ENCODE results near the gene PALD1.
A peak's percentile ranks its signal among the peaks of the same experiment; 100 is the strongest.

Gene PALD1

DNA sequence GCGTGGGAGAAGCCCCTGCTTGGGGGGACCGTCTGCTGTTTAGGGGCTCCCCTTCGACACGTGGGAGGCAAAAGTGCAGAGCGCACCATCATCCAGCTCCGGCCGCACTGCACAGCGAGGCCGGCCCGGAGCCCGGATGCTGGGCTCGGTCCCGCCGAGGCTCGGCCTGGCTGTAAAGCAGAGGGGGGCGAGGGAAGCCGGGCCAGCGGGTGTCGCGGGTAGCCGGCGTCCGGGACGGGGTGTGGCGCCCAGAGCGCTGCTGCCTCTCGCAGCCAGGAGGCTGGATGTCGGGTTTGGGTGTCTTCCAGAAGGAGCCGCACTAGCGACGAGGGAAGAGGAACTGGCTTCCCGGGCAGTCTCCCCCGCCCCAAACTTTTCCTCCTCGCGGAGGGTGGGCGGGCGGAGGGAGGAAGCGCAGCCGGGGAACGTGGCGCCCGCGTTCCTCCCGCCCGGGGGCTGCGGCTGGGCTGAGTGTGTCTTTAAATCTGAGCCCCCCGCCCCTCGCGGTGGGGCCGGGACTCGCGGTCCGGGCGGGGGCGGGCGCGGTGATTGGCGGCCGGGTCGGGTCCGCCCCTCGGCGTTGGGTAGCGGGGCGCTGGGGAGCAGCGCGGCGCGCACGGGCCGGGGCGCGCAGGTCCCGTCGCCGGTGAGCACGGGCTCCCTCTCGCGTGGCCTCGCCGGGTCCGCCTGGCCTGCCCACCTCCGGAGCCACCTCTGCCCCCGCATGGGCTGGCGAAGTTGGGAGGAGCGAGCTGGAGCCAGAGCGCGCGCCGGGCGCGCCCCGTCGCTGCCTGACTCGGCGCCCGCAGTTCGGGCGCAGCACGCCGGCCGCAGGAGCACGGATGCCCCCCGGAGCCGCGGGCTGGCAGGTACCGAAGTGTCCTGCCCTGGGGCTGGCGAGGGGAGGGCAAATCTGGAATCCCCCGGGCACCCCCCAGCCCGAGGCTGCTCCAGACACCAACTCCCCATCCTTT, at the start of gene PALD1:
TSS of gene PALD1 (plus strand) at position 577 of the 974 bp plus-strand sequence. CDS start 47,185 bp downstream, outside the sequence.
- DNase-seq (ENCODE audit: low spot score) = peak; percentile 96

GRCh38 chr10:70430493-70431445, 47.8 kb upstream of the PALD1 start:
- DNase-seq (ENCODE audit: low spot score) = no peak

- no peak for DNase-seq (ENCODE audit: low spot score)
Measured at GRCh38 chr10:70432101-70432500, 46.5 kb upstream of the PALD1 start.

- no peak for DNase-seq (ENCODE audit: low spot score)
Measured at GRCh38 chr10:70432561-70433263, 45.9 kb upstream of the PALD1 start.

DNA sequence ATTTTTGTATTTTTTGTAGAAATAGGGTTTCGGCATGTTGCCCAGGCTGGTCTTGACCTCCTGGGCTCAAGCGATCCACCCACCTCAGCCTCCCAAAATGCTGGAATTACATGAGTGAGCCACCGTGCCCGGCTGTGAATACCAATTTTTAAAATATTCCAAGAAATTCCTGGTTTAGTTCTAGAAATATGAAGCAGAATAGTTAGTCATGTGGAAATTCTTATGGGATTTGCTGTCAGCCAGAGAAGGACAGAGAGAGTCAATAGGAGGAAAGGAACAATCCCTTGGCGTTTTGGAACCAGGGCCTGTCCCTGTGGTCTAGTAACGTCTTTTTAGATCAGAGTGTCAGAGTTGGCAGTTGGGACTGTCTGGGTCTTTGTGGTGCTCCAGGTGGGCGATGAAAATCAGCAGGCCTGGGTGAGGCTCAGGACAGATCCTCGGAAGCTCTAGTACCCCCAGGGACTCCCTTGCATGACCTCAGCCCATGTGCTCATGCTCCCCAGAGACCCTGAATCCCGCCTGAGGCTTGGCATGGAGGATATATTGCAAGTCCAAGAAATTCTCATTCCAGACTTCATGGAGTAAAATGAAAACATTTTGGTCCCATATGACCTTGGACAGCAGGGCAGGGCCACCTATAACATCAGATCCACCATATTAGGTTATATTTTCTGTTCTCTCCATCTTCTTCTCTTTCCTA, 44.8 kb upstream of the PALD1 start:
- no peak for DNase-seq (ENCODE audit: low spot score)

DNA sequence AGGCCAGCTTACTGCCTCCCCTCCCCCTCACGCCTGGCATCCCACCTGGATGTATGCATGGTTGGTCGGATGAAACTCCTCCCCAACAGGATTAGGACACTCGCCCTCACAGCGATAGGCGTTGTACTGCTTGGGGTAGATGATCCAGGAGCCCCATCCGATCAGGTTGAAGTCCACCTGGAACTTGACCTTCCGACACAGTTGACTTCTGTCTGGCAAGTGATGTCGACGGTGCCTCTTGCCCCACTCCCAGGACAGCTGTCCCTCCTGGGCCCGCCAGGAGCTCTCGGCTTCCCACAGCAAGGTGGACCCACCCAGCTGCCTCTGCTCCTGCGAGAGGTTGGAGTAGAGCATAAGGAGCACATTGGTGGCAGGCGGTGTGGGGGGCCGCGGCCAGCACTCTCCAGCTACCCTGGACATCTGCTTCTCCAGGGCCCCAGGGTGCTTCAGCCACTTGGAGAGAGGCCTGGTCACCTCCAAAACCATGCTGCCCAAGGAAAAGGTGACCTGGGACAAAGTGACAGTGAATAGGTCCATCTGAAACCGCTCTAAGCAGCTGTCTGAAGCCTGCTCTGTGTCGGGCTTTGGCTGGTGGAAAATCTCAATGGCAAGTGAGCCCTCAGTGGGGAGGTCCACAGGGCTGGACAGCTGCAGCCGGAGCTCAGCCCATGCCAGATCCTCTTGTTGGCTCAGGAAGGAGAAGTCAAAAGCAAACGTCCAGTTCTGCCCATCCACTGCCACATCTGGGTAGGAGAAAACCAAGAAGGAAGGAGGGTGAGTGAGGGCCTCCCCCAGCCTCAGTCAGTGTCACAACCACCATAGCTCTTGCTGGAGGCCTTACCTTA, 43.1 kb upstream of the PALD1 start:
- no peak for DNase-seq (ENCODE audit: low spot score)

DNA sequence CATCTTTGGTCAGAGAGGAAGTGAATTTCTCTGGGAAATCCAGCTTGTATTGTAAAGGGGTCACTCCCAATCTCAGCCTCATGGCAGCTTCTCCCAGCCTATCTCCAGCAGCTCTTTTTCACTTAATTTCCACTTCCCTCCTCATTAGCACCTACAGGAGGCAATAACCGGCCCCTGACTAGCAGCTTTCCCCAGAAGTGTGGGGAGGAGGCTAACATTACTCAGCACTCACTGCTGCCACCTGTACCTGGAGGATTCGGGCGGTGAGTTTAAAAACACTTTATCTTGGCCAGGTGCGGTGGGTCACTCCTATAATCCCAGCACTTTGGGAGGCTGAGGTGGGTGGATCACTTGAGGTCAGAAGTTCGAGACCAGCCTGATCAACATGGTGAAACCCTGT, 40.8 kb upstream of the PALD1 start:
- peak; percentile 35 for DNase-seq (ENCODE audit: low spot score)

GRCh38 chr10:70440296-70441160, 38.0 kb upstream of the PALD1 start:
- DNase-seq (ENCODE audit: low spot score) = peak; percentile 64

DNA sequence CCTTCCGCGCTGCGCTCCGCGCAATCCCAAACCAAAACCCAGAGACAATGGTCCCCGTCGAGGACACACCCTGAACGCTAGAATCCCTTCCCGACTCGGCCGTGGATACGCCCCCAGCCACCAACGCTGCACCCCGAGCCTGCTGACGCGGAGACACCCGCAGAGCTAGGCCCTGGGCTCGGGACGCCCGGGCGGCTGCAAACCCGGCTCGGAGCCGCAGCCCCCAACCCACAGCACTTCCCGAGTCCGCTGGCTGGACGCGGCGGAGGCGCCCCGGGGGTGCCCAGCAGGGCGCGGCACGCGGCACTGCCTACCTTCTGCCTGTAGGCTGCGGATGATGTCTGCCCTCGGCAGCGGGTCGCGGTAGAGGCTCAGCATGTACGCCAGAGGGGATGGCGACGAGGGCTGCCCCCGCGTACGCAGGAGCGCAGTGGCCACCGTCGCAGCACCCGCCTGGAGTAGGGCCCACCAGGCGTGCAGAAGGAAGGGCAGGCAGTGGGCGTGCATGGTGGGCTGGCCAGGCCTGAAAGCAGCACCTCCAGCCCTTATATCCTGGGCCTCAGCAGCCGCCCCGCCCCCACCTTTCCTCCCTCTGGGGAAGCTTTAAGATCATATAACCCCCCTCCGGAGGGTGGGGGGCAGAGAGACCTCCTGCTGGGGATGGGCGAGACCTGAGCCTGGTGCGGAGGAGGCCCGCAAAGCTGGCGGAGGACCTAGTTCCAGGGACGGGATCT, 37.2 kb upstream of the PALD1 start, which contains the start of gene NODAL:
TSS of gene NODAL (minus strand) at position 521 of the 734 bp plus-strand sequence. CDS start at position 507, 14 bp downstream.
- peak; percentile 39 for DNase-seq (ENCODE audit: low spot score)

DNA sequence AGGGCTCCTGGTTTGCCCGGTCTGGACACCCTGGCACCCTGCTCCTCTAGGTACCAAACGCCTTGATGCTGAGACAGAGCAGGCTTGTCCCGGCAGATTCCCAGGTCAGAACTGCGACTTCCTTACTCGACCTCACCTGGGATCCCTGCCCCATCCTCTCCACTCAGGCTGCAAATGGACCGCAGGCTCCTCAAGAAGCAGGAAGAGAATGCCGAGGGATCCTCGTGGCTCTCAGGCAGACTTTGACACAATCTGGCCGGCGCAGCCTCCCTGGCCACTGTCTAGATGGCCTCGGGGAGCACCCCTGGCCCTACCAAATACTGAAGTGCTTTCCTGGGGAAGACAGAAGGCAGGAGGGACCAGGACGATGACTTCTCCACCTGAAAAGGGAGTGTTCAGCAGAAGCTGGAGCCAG, 36.7 kb upstream of the PALD1 start:
- peak; percentile 26 for DNase-seq (ENCODE audit: low spot score)

GRCh38 chr10:70442332-70442988, 36.1 kb upstream of the PALD1 start:
- peak; percentile 51 for DNase-seq (ENCODE audit: low spot score)

DNA sequence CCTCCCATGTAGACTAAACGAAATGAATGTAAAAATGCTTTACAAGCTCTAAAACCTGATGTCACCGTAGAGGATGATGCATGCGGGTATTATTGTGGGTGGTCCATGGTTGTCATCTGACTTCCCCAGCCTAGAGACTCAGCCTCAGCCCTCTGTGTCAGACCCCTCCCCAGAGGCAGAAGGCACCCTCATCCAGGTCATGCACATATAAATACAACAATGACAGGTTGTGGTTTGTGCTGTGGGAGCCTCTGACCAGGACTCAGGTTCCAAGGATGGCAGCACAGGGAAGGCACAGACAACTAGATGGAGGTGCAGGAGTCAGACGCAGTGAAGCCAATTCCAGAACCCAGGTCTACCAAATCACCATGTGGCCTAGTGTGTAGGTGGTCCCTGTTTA, 33.8 kb upstream of the PALD1 start:
- DNase-seq (ENCODE audit: low spot score) = no peak

GRCh38 chr10:70445718-70446657, 32.6 kb upstream of the PALD1 start:
- DNase-seq (ENCODE audit: low spot score) = no peak

GRCh38 chr10:70448236-70448635, 30.3 kb upstream of the PALD1 start:
- no peak for DNase-seq (ENCODE audit: low spot score)

DNA sequence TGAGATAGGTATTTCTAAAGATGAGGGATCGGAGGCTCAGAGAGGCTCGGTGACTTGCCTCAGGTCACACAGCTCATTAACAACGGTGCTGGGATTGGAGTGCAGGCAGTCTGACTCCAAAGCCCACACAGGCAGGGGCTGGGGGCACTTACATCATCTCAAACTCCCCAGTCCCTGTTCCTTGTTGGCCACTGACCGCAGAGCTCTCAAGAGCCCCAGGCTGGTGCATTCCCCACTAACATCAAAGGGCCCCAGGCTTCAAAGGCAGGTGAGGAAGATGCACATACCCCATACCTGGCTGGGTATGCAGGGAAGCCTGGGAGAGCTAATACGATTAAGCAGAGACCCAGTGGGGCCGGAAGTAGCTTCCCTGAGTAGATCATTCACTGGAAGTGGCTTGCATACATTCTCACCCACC, 23.3 kb upstream of the PALD1 start:
- DNase-seq (ENCODE audit: low spot score) = peak; percentile 50

DNA sequence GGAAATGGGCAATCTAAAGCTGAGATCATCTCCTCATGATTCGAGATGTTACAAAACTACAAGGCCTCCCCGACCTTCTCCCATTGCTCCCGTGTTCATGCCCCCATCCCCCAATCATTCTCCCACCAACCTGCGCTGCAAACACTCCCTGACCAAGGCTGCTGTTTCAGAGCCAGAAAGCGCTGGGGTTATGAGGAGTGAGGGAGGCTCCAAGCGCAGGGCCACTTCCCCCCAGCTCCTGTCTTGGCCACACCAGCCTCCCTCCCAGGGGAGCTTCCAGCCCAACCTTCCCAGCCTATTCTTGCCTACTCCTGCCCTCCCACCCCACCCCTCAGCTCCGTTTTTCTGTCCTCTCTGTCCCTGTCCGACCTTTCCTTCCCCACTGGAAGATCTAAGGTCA, 22.4 kb upstream of the PALD1 start:
- DNase-seq (ENCODE audit: low spot score) = no peak

All from iPS-NIHi11 (cell line).